Transverse colon (tissue), 4 donors: ENCODE data around the gene ARMC6. TPM values are rescaled to one million over a fixed set of nuclear protein-coding genes. Genes with fewer than 3 reads are reported as not detected.

Experiments
- DNase-seq: peaks from one replicate; pipeline ENCODE4 v3.0.0-alpha.2; 2019
- H3K27ac ChIP-seq, 4 donors: fragments of 200-600 bp; sonication (generic); 2 replicates each; pipeline ENCODE4 v1.5.1; 2016 to 2018; ENCODE audit warnings: inconsistent platforms in 4 of 4
- H3K27me3 ChIP-seq: fragments of 200-600 bp; sonication (generic); 2 replicates; pipeline ENCODE4 v1.5.1; 2017; ENCODE audit warnings: inconsistent platforms
- H3K36me3 ChIP-seq, 4 donors: fragments of 200-600 bp; sonication (generic); 2 replicates each; pipeline ENCODE4 v1.5.1; 2017 to 2019; ENCODE audit warnings: inconsistent platforms in 4 of 4
- H3K4me1 ChIP-seq, 4 donors: fragments of 200-600 bp; sonication (generic); 2 replicates each; pipeline ENCODE4 v1.5.1; 2017 to 2020; ENCODE audit warnings: inconsistent platforms in 4 of 4
- H3K4me3 ChIP-seq, 4 donors: fragments of 200-600 bp; sonication (generic); 1 replicate in 1 of 4; 2 replicates in 3 of 4; pipeline versions ENCODE4 v1.5.1 to v1.6.1; 2017 to 2019; ENCODE audit warnings: inconsistent platforms in 4 of 4
- H3K9me3 ChIP-seq, 2 donors: fragments of 200-600 bp; sonication (generic); 2 replicates each; pipeline ENCODE4 v1.5.1; 2017 to 2019; ENCODE audit warnings: inconsistent platforms in 2 of 2
- EP300 ChIP-seq: sonication (generic); formaldehyde crosslinking; IDR thresholded peaks from one replicate; pipeline ENCODE4 v1.6.1; 2017; ENCODE audit warnings: antibody characterized with exemption, low read depth
- POLR2A ChIP-seq: fragments of 450-650 bp; IDR thresholded peaks from one replicate; pipeline ENCODE4 v1.6.1; 2016; ENCODE audit warnings: antibody characterized with exemption, mild to moderate bottlenecking, moderate library complexity
- POLR2AphosphoS5 ChIP-seq, 3 donors: sonication (generic); formaldehyde crosslinking; IDR thresholded peaks; one replicate each; pipeline ENCODE4 v1.6.1; 2016; ENCODE audit warnings: antibody characterized with exemption in 3 of 3
- WGBS, 2 donors: methylation state at CpG; one replicate each; pipeline ENCODE4 v1.1.5; 2018; ENCODE audit warnings: low coverage in 1 of 2; 5-methylcytosine and 5-hydroxymethylcytosine counted together
- in situ Hi-C, 4 donors: fragments of 200-750 bp; cut with MboI; loops; one replicate each; pipeline versions ENCODE4 v1.15.0 to v1.15.1; 2017; ENCODE audit warnings: low sequenced_read_pairs in 3 of 4, low pct_ligation_motif_present in 1 of 4, low pct_unique_long_range_greater_than_20kb in 1 of 4
- intact Hi-C: fragments of 100-400 bp; cut with DNase I; formaldehyde crosslinking; loops from one replicate; pipeline ENCODE4 v1.15.1; 2023; ENCODE audit warnings: low total_unique reads
- total RNA-seq, 4 donors: library from RNA; depleted of rRNA; stranded (reverse); fragments of >200 nt; gene quantifications; one replicate each; pipeline ENCODE4 v1.1.0, GENCODE V29; 2016
- TF ChIP-seq, protein P1 (sequence below), 5 experiments: fragments of 200-600 bp in 3 of 5; fragments of 450-650 bp in 2 of 5; sonication (generic) in 3 of 5; IDR thresholded peaks; 1 replicate in 2 of 5; 2 replicates in 3 of 5; pipeline ENCODE4 v1.5.1; 2016 to 2017; ENCODE audit warnings: antibody characterized with exemption in 5 of 5, inconsistent platforms in 3 of 5, mild to moderate bottlenecking in 2 of 5, moderate library complexity in 1 of 5

Gene ARMC6
- total RNA-seq, 4 donors from 2014 or later: 15.2 to 220 (median 22.9) TPM

DNA sequence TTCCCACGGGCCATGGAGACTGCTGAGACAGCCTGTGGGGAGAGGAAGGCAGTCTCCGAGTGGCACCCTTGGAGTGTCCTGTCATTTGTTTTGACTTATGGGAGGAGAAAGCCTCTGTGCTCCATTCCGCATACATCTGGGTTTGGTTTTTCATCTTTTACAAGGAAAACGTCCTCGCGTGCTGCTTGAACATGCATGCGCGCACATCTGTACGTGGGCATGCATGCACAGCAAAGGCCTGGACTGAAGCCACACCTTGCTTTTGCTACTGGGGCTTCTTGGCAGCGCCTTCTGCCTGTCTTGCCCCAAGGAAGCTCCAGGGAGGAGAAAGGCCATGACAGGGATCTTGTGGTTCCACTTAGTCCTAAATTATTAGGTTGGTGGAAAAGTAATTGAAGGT, 44.1 kb upstream of the ARMC6 start:
- no peak for DNase-seq
- H3K4me3 ChIP-seq: no peak overlapping the region
- no peak overlapping the region for H3K27ac ChIP-seq
- H3K36me3 ChIP-seq: peaks cover 0 to 16% (median 6%) of the 10 kb centered on the region in 4 donors
- no peaks in the 10 kb centered on the region for H3K9me3 ChIP-seq
- no peaks in the 10 kb centered on the region for H3K4me1 ChIP-seq
- WGBS, 2 donors: 76 to 78% methylated on average over 5 to 10 of the region's 10 CpGs
- TF ChIP-seq EP300 (no peak), POLR2AphosphoS5 (IDR thresholded peaks at IDR 0.05) (no peak), POLR2A (no peak)
- TF ChIP-seq, protein P1, sequence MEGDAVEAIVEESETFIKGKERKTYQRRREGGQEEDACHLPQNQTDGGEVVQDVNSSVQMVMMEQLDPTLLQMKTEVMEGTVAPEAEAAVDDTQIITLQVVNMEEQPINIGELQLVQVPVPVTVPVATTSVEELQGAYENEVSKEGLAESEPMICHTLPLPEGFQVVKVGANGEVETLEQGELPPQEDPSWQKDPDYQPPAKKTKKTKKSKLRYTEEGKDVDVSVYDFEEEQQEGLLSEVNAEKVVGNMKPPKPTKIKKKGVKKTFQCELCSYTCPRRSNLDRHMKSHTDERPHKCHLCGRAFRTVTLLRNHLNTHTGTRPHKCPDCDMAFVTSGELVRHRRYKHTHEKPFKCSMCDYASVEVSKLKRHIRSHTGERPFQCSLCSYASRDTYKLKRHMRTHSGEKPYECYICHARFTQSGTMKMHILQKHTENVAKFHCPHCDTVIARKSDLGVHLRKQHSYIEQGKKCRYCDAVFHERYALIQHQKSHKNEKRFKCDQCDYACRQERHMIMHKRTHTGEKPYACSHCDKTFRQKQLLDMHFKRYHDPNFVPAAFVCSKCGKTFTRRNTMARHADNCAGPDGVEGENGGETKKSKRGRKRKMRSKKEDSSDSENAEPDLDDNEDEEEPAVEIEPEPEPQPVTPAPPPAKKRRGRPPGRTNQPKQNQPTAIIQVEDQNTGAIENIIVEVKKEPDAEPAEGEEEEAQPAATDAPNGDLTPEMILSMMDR (IDR thresholded peaks at IDR 0.05): no peak
- in situ Hi-C loops: no loop called here
- intact Hi-C loops: no loop called here
- peaks cover 15% of the 10 kb centered on the region for H3K27me3 ChIP-seq

DNA sequence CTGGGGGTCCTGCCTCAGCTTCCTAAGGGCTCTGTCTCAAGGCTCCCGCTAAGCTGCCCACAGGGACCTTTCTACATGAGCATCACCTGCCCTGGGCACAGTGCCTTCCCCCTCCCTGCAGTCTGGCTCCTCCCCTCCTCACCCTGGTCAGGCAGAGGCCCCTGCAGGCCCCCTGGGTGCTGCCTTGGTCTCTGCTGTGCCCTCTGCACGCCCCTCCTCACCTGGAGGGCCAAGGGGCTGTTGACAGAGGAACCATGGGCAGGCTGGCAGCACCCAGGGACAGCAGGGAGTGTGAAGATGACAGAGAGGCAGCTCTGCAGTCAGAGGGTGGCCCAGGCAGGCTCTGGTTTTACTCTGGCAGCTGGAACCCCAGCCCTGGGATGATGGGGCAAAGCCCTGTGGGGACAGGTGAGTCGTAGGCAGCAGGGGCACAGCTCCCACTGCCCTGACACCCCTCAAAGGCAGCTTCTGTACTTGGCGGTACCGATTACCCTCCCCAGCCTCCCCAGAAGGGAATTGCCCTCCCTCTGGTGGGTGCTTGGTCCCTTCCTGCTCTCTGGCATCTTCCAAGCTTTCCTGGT, 43.2 kb upstream of the ARMC6 start:
- TF ChIP-seq, protein P1 (IDR thresholded peaks at IDR 0.05): no peak
- no peak for TF ChIP-seq EP300
- TF ChIP-seq POLR2A: no peak
- TF ChIP-seq POLR2AphosphoS5 (IDR thresholded peaks at IDR 0.05): no peak

DNA sequence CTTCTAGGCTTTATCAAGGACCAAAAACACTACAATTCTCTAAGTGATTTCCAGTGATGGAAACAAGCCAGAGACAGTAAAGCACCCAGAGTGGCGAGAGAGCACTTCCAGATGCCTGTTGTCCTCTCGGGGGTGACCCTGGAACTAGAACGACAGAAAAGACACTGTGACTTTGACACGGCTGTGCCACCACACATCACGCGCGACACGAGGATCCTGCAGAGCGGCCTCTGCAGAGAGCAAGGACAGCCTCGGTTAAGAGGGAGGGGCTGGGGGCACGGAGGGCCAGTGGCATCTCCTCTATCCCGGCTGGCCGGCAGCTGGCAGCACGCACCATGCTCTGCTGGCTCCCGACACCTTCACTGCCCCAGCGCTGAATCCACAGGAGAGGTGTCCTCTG, 42.4 kb upstream of the ARMC6 start:
- in situ Hi-C loops: no loop called here
- intact Hi-C loops: no loop called here
- WGBS, 2 donors: 85% methylated on average over 16 of the region's 16 CpGs; no CpG with 5 or more reads in 1 of the 2 donors
- no peak overlapping the region for H3K4me3 ChIP-seq
- peaks cover 0 to 25% (median 11%) of the 10 kb centered on the region in 4 donors for H3K36me3 ChIP-seq
- no peak for DNase-seq
- TF ChIP-seq POLR2A (no peak), POLR2AphosphoS5 (IDR thresholded peaks at IDR 0.05) (no peak), EP300 (no peak)
- TF ChIP-seq, protein P1 (IDR thresholded peaks at IDR 0.05): no peak
- H3K27ac ChIP-seq: no peak overlapping the region
- no peaks in the 10 kb centered on the region for H3K9me3 ChIP-seq
- H3K4me1 ChIP-seq: no peaks in the 10 kb centered on the region
- H3K27me3 ChIP-seq: no peaks in the 10 kb centered on the region

More for the DNA sequence above, 43.2 kb upstream of the ARMC6 start:
- H3K36me3 ChIP-seq: peaks cover 0 to 25% (median 9%) of the 10 kb centered on the region in 4 donors
- no peak overlapping the region for H3K27ac ChIP-seq
- intact Hi-C loops (no loop called here), in situ Hi-C loops (no loop called here)
- H3K9me3 ChIP-seq: no peaks in the 10 kb centered on the region
- no peaks in the 10 kb centered on the region for H3K4me1 ChIP-seq
- no peak for DNase-seq
- 90% methylated on average over 5 of the region's 5 CpGs; no CpG with 5 or more reads in 1 of the 2 donors for WGBS, 2 donors
- no peak overlapping the region for H3K4me3 ChIP-seq
- peaks cover 7% of the 10 kb centered on the region for H3K27me3 ChIP-seq

DNA sequence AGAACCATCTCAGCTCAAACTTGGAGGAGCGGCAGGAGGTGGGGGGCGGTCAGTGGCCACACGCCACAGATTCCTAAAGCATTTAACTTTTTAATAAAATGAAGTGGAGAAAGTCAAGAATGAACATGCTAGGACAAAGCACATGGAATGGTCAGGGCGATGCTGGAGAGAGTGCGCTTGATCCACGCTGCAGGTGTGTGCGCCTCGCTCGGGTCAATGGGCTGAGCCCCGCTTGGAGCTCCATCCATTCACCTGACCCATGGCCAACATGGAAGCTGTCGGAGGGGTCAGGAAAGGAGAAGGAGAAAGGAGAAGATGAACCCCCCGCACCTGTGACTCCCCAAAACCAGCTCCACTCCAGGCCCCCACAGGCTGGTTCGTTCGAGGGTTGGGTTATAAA, 41.9 kb upstream of the ARMC6 start:
- no peak overlapping the region for H3K4me3 ChIP-seq
- no peak overlapping the region for H3K27ac ChIP-seq
- peaks cover 0 to 25% (median 11%) of the 10 kb centered on the region in 4 donors for H3K36me3 ChIP-seq
- TF ChIP-seq POLR2A (no peak), POLR2AphosphoS5 (IDR thresholded peaks at IDR 0.05) (no peak), EP300 (no peak)
- TF ChIP-seq, protein P1 (IDR thresholded peaks at IDR 0.05): no peak
- DNase-seq: no peak
- intact Hi-C loops: no loop called here
- no peaks in the 10 kb centered on the region for H3K27me3 ChIP-seq
- no peaks in the 10 kb centered on the region for H3K4me1 ChIP-seq
- in situ Hi-C loops: no loop called here
- 93 to 100% methylated on average over 3 to 14 of the region's 14 CpGs for WGBS, 2 donors
- no peaks in the 10 kb centered on the region for H3K9me3 ChIP-seq
